Fibroblast of the conjunctiva (primary cell): ENCODE results near the gene SLC39A13.

ENCODE experiments used
- DNase-seq: peaks from one replicate; pipeline ENCODE4 v3.0.0-alpha.2; 2010; ENCODE audit warnings: low read depth

The SLC39A13 gene

DNA sequence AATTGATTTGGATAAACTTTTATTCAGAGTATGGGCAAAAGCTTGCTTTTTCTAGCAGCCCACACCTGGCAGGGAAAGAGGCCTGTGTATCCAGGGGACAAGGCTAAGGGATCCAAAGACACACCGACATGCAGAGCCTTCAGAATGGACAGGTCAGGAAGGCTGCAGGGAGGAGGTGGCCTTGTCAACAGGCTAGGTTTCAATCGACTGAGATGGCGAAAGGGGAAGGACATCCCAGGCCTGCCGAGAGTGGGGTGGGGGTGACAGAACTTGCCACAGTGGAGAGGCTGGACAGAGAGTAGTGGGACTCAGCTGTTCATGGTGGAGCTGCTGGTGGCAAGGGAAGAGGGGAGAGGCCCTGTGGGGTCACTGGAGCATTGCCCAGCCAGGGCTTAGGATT lies 5.3 kb upstream of the SLC39A13 start:
- no peak for DNase-seq

DNA sequence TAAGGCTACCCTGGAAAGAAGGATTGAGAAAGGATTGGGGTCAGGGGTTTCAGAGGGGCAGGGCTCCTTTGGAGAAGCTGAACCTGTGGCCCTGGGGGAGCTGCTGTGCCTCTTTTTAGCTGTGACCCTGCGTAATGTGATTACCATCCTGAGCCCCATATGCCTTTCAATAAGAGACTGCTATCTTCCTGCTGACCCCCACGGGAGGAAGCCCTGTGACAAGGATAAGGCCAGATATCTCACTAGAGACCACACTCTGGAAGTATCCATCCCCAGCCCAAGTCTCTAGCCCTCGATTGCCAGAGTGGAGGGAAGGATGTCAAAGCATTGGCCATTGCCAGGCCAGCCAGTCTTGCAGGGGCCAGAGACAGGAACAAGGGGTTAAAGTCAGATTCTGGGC lies 4.8 kb upstream of the SLC39A13 start:
- no peak for DNase-seq

DNA sequence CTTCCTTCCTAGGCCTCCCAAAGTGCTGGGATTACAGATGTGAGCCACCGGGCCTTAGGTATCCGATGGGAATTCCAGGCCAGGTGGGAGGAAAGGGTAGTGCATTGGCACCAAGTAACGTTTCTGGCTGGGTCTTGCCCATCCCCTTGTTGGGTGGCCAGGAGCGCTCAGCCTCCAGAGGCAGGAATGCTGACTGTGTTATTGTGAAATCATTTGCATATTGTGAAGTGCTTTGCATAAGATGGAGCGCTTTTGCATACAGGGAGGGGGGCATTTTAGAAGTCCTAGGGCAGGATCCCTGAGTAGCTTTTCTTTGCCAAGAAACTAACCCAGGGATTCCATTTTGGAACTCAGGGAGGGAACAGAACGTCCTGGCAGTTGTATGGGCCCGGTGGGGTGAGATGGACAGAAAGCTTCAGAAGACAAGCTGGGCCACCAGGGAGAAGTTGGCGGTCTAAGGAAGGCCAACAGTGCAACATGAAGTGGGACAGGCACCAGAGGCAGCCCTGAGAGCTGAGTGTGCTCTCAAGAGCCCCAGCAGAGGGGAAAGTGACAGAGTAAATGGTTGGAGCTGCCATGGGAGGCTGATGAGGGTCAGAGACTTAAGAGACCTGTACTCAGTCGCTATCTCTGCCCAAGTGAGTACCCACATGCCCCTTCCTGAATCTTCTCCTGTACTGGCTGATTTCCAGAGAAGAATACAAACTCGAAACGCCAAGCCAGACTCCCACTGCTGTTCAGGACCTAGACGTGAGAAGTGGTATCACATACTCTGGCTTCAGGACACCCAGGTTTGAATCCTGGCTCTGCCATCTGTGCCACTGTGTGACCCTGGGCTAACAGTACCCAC lies 1.3 kb upstream of the SLC39A13 start:
- no peak for DNase-seq

DNA sequence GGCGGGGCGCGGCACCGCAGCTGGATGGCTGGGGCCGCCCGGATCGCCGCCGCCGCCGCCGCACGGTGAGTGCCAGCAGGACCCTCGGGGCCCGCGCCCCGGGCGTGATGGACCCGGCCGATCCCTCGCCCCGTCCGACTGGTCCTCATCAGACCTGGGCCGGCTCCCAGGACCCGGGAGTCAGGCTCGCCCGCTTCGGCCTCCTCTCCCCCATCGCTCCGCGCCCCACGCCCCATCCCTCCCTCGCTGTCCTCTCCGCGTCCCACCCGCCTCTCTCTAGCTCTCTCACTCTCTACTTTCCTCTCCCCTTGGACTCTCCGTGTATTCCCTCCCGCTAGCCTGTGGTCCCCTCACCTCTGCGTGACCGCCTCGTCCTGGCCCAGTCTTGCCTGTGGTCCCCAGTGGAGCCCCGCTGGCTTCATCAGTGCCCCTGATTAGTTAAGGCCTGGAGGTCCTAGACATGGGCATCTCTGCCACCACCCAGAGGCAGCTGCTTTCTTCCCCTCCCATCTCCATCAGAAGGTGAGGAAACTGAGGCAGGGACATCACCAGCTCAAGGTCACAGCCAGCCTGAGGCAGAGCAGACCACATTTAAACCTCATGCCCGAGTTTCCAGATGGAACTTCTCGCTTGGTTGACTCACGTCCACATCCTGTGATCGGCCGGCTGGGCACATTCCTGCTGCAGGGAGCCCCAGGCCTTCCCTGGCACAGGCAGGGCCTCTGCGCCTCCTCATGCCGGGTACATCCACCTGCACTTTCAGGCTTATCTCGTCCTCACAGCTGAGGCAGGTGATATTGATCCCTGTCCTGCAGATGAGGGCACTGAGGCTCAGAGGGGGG lies 429 bp downstream of the SLC39A13 start:
- DNase-seq = peak; percentile 45

DNA sequence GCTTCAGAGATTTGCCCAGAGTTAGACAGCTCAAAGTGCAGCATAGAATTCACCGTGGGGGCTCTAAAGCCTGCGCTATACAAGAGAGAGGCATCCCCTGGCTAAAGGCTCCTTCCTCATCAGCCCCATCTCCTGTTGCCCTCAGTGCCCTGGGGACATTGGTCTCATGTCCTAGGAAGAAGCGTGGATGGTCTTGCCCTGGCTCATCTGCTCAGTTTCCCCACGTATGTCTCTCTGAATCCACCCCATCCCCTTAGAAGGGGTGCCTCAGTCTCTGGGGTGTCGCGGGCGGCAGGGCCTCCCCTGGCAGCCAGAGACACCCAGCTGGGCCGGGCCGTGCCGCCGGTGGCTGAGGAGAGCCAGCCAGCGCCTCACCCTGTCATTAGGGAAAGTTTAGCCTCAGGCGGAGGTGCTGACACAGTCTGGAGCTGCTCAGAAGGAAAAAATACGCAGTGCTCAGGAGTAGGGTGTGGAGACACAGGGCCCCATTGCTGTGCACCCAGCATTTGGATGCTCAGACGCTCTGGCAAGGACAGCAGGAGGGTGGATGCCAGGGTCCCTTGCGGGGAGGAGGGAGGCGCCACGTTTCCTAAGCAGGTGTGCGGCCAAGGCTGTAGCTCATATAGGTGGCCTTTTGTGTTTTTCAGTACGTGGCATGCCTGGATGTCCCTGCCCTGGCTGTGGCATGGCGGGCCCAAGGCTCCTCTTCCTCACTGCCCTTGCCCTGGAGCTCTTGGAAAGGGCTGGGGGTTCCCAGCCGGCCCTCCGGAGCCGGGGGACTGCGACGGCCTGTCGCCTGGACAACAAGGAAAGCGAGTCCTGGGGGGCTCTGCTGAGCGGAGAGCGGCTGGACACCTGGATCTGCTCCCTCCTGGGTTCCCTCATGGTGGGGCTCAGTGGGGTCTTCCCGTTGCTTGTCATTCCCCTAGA lies 1.3 kb downstream of the SLC39A13 start:
- DNase-seq = no peak

DNA sequence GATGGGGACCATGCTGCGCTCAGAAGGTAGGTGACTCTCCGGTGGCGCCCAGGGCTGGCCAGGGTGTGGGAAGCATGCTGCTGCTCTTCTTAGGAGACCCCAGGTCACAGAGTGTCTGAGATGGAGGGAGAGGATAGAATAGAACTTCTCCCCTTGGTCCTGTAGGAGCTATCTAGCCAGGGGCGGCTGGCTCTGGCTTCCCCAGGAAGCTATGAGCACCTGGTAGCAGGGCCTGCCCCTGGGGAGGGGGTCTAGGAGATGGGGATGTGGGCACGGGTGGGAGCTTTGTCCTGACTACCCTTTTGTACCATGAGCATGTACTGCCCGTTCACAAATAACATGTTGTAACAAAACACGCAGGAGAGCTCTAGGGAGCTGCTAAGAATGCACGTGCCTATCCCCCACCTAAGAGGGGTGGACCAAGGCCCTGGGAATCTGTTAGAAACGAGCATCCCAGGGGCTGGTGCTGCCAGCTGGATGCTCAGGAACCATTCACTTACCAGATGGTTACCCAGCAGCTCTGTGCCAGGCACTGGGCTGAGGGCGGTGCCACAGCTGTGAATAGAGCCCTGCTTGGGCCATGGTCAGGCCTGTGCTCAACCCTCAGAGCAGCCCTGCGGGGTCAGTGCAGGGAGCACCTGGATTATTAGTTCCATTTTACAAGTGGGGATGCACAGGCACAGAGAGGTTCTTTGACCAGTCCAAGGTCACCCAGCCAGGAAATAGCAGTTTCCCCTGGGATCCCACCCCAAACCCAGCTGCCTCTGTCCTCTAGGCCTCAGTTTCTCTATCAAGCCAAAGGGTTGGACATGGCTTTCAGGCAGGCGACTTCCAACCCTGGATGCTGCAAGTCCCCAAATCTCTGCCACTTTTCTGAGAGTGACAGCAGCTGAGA lies 2.2 kb downstream of the SLC39A13 start:
- no peak for DNase-seq

DNA sequence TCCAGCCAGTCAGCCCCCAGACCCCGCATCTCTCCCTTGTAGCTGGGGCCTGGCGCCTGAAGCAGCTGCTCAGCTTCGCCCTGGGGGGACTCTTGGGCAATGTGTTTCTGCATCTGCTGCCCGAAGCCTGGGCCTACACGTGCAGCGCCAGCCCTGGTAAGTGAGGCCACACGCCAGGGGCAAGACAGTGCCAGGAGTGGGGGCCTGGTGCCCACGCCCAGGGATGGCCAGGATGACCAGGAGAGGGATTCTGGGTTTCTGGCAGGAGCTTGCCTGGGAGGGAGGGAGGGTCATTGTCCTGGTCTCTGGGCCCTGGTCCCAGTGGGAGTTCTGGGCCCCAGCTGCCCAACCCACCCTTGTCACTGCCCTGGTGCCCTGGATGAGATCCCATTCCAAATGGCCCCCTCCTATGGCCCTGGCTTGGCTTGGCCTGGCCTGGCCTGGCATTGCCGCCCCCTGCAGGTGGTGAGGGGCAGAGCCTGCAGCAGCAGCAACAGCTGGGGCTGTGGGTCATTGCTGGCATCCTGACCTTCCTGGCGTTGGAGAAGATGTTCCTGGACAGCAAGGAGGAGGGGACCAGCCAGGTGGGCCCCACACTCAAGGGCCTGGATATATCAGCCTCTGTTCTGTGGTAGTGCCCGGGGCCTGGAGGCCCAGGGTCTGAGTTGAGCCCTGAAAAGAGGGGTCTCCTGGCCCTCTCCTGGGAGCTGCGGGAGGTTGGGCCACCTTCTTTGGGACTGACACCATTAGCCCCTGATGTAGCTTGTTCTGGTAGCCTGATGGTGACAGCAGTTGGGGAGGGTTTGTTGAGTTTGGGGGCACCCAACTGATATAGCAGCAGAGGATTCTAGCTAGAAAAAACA lies 3.7 kb downstream of the SLC39A13 start:
- DNase-seq = no peak

DNA sequence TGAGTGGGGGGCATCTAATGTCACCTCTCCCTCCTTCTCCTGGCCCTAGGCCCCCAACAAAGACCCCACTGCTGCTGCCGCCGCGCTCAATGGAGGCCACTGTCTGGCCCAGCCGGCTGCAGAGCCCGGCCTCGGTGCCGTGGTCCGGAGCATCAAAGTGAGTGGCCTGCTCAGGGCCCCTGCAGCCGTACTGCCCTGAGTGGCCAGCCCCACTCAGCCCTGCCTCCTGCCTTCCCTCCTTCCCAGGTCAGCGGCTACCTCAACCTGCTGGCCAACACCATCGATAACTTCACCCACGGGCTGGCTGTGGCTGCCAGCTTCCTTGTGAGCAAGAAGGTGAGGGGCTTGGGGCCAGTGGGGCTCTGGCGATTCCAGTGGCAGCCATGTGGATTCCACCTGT lies 5.0 kb downstream of the SLC39A13 start:
- DNase-seq = no peak

DNA sequence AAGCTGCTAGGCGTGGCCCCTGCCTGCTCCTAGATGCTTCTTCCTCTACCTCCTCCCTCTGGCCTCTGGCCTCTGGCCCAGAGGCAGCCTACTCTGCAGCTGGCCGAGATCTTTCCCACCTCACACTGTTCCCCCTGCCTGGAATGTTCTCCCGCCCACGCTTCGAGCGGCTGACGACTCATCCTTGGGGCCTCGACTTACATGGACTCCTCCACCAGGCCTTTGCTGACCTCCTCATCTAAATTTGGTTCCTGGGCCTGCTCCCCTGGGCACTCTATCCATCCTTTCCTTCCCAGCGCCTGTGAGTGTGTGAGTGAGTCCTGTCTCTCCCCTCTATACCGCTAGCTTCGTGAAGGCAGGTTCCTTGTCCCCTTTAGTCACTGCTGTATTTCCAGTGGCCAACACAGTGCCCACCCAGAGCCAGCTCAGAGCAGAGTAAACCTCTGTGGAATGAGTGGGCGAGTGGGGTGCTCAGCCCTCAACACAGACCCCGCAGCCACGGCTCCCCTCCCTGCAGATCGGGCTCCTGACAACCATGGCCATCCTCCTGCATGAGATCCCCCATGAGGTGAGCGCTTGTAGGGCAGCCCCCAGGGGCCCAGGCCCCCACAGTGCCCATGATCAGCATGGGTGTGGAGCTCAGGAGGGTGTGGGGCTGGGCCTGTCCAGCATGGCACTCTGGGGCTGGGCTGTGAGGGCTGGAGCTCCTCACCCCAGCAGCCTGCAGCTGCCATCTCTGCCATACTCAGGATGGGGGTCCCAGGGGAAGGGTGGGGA lies 5.7 kb downstream of the SLC39A13 start:
- DNase-seq = peak; percentile 49

DNA sequence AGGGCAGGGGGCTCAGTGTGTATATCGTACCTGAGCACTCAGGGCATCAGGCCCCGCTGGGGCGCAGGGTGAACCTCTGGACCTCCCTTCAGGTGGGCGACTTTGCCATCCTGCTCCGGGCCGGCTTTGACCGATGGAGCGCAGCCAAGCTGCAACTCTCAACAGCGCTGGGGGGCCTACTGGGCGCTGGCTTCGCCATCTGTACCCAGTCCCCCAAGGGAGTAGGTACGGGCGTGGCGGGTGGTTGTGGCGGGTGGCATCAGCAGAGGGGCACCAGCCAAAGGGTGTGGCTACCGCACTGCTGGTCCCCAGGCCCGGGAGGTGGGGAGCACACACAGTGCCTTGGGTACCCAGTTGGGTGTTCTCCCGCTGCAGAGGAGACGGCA lies 6.3 kb downstream of the SLC39A13 start:
- no peak for DNase-seq

DNA sequence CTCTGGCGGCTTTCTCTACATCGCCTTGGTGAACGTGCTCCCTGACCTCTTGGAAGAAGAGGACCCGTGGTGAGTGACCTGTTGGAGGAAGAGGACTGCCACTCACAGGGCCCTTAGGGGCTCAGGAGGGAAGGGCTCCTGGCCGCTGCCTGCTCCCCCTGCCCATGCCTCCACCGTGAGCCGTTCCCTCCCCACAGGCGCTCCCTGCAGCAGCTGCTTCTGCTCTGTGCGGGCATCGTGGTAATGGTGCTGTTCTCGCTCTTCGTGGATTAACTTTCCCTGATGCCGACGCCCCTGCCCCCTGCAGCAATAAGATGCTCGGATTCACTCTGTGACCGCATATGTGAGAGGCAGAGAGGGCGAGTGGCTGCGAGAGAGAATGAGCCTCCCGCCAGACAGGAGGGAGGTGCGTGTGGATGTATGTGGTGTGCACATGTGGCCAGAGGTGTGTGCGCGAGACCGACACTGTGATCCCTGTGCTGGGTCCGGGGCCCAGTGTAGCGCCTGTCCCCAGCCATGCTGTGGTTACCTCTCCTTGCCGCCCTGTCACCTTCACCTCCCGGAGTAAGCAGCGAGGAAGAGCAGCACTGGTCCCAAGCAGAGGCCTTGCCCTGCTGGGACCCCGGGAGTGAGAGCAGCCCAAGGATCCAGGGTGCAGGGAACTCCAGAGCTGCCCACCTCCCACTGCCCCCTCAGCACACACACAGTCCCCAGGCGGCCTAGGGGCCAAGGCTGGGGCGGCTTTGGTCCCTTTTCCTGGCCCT lies 6.9 kb downstream of the SLC39A13 start:
- DNase-seq = no peak

DNA sequence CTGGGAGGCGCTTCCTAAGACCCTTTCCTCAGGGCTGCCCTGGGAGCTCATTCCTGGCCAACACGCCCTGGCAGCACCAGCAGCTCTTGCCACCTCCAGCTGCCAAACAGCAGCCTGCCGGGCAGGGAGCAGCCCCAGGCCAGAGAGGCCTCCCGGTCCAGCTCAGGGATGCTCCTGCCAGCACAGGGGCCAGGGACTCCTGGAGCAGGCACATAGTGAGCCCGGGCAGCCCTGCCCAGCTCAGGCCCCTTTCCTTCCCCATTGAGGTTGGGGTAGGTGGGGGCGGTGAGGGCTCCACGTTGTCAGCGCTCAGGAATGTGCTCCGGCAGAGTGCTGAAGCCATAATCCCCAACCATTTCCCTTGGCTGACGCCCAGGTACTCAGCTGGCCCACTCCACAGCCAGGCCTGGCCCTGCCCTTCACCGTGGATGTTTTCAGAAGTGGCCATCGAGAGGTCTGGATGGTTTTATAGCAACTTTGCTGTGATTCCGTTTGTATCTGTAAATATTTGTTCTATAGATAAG lies 7.6 kb downstream of the SLC39A13 start:
- DNase-seq = peak; percentile 91

DNA sequence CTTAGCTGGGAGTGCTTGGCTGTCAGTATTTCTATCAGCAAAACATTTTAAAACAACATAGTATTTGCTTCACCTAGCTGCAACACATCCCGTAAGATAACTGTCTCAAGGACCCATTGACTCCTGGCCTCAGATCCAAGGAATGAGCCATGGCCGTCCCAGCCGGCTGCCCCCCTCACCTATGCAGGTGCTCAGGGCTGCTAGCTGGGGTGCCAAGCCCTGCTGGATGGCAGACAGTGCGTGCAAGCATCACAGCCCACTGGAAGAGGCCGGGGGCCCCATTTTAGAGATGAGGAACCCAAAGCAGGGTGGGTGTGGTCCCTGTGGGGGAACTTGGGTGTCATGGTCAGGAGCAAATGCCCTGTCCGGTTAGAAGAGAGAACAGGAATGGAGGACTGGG lies 9.3 kb downstream of the SLC39A13 start:
- no peak for DNase-seq

DNA sequence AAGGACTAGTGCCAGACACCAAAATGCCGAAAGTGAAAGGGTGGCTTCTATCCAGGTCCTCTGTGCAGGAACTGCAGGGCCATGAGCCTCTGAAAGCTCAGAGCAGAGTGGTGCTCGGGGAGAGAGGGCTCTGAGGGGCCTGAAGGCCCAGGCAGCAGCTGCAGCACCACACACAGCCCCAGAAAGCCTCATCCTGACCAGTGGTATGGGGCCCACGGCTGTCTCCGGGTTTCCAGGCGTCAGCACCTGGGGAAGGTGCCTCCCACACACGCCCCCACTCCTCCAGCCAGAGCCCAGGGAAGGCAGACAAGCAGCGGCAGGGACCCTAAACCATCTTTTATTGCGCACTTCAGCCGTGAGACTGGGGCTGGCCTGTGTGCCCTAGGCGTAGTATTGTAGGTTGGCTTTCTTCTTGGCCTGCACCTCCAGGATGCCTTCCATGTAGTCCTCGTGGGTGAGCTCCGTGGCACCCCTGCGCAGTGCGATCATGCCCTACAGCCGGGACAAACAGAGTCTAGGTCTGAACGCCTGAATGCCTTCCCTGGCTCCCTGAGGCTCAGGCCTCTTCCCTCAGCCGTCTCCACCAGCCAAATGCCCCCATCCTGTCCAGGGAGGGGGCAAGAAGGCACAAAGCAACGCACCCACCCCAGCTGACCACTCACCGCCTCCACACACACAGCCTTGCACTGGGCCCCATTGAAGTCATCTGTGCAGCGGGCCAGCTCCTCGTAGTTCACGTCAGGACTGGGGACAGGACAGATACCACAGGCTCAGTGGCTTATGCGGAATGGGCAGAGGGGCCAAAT lies 10.3 kb downstream of the SLC39A13 start:
- DNase-seq = no peak

DNA sequence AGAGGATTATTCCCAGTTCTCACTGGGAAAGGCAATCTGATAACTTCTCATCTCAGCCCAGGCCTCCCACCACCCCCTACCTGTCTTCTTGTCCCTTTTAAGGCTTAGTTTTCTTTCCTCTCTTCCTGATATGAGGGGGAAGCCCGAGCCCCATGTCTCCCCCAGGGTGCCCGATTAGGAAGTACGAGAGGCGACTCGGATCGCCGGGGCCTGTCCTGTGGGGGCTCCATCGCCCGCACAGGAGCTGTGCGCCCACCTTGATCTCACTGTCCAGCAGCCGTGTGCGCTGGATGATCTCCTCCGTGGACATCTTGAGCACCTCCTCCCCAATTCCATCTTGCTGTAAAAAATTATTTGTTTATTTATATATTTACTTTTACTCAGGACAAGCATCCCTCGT lies 17.2 kb downstream of the SLC39A13 start:
- DNase-seq = no peak

DNA sequence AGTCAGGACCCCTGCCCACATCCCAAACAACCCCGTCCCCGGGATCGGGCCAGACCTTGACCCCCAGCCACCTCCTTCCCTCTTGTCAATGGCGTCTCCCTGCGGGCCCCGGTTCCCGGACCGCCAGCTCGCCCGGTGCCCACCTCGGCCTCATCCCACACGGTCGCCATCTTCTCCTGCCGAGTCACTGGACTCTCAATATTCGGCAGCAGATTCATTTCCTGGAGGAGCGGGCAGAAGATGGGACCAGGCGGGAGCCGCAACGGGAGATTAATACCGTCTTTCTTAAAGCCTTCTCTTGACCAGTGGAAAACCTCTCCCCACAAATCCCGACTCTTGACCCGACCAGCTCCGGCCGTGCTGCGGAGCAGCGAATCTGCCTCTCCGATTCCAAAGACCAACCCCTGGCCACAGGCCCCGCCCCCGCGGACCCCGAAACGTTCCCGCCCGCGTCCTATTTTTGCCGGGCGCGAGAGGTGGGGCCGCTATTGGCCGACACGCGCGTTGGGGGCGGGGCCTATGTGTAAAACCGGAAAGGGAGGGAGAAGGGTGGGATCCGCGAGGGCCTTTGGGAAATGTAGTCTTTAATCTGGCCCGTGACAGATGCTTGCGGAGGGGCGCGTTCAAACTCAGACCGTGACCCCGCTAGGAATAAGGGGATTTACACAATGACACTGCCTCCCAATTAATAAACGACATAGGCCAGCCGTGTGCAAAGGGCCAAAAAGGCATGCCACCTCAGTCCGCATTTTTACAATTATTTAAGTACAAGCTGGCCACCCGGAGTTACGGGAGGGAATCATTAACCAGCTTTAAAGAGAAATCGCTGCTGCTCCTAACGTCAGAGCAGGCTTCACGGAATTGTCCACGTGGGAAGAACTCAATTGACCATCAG lies 17.9 kb downstream of the SLC39A13 start, which contains the start of gene PSMC3:
Gene PSMC3, minus strand, starts transcription at position 378 of the 895 bp plus-strand sequence. Its CDS starts 160 bp downstream, at position 218.
- peak; percentile 89 for DNase-seq
